ENCODE data around the gene ETNK2.

Gene ETNK2

GRCh38 chr1:204087181-204087892, 64.5 kb downstream of the ETNK2 start:
- TF ChIP-seq POLR2A (IDR thresholded peaks at IDR 0.05; ENCODE audit: low read length) (no peak), GATA1 (IDR thresholded peaks at IDR 0.05; ENCODE audit: low read depth, low read length) (no peak)
- no peak for DNase-seq

DNA sequence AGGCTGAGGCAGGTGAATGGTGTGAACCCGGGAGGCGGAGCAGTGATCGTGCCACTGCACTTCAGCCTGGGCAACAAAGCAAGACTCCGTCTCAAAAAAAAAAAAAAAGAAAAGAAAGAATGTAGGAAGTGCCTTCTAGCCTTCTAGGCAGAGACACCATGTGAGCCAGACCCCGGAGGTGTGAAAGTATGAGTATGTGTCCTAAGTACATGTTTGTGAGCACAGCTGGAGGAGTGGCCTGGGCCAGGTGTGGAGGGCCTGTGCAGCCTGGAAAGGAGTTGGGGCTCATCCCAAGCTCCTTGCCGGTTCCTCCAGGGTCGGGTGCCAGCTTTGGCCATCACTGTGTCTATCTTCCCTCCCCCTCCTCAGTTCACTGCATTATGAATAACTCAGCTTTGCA, 66.0 kb downstream of the ETNK2 start:
- no peak for DNase-seq

GRCh38 chr1:204084247-204084772, 67.5 kb downstream of the ETNK2 start:
- DNase-seq = no peak
- TF ChIP-seq POLR2A (IDR thresholded peaks at IDR 0.05; ENCODE audit: low read length) (no peak), GATA1 (IDR thresholded peaks at IDR 0.05; ENCODE audit: low read depth, low read length) (no peak)

More for the DNA sequence above, 66.0 kb downstream of the ETNK2 start:
- no peak for TF ChIP-seq GATA1 (IDR thresholded peaks at IDR 0.05; ENCODE audit: low read depth, low read length)
- TF ChIP-seq POLR2A (IDR thresholded peaks at IDR 0.05; ENCODE audit: low read length) = no peak

- no peak for TF ChIP-seq POLR2A (IDR thresholded peaks at IDR 0.05; ENCODE audit: low read length)
- DNase-seq = no peak
These were observed 68.4 kb downstream of the ETNK2 start for GRCh38 chr1:204083491-204083890.

DNA sequence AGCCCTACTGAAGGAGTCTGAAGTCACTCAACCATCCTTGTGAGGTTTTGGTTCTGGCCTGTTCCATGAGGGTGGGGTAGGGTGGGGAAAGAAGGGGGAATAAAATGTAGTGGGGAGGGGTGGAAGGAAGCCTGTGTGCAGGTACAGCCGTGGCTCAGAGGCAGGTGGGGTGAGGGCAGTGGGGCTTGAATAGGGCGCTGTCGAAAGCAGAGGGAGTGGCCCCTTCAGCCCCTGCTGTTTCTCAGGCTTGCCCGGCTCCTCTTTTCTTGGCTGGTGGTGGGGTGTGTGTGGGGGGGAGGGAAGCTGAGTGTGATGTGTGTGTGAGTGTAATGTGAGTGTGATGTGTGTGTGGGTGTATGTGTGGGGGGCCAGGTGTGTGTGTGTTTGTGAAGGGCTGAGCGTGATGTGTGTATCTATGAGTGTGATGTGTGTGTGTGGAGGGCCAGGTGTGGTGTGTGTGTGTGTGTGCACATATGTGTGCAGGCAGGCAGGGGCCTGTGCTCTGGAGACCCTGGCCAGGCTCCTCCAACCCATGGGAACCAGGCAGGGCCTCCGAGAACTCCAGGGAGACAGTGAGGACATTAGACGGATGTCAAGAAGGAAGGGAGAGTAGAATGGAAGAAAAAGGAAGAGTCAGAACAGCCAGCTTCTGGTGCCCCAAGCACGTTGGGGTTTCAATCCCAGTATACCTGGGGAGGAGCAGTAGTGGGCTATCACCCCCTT, 69.9 kb downstream of the ETNK2 start:
- TF ChIP-seq GATA1 (IDR thresholded peaks at IDR 0.05; ENCODE audit: low read depth, low read length) (no peak), POLR2A (IDR thresholded peaks at IDR 0.05; ENCODE audit: low read length) (no peak)
- DNase-seq = no peak

- TF ChIP-seq GATA1 (IDR thresholded peaks at IDR 0.05; ENCODE audit: low read depth, low read length) = no peak
- no peak for TF ChIP-seq POLR2A (IDR thresholded peaks at IDR 0.05; ENCODE audit: low read length)
- DNase-seq = no peak
These were observed 70.6 kb downstream of the ETNK2 start for GRCh38 chr1:204081164-204081790.

All from erythroblast (primary cell).